ENCODE results near the gene NELFB. TPM values are rescaled to one million over a fixed set of nuclear protein-coding genes. Genes with fewer than 3 reads are reported as not detected.
A peak's percentile ranks its signal among the peaks of the same experiment; 100 is the strongest.

The NELFB gene
- total and polyA plus RNA-seq, 9 of the 15 experiments (the other 6 are each of a cell fraction or from before 2014, with no cell fraction given): 0.24 to 84.0 (median 29.7) TPM

- TF ChIP-seq ATF4 (CRISPR knock-in tag; IDR thresholded peaks at IDR 0.05): no peak
- TF ChIP-seq NCOA4 (IDR thresholded peaks at IDR 0.05; ENCODE audit: partially characterized antibody): no peak
- TF ChIP-seq POLR2AphosphoS2 (IDR thresholded peaks at IDR 0.05; ENCODE audit: low read length): no peak
- TF ChIP-seq KLF16 (IDR thresholded peaks at IDR 0.05): peak; percentile 90
- no peak for TF ChIP-seq TCF7L2 (IDR thresholded peaks at IDR 0.05; ENCODE audit: low read depth, low read length)
- no peak for TF ChIP-seq AFF4 (CRISPR knock-in tag; IDR thresholded peaks at IDR 0.05)
- no peak for TF ChIP-seq EWSR1 (IDR thresholded peaks at IDR 0.05; ENCODE audit: borderline replicate concordance, low read depth, partially characterized antibody)
- TF ChIP-seq C11orf30 (IDR thresholded peaks at IDR 0.05; ENCODE audit: low read depth): no peak
- TF ChIP-seq ZSCAN32 (CRISPR knock-in tag; IDR thresholded peaks at IDR 0.05): no peak
- no peak for TF ChIP-seq HEY1 (CRISPR knock-in tag; IDR thresholded peaks at IDR 0.05; ENCODE audit: borderline replicate concordance)
- peak; percentile 71 for TF ChIP-seq MTA2 (IDR thresholded peaks at IDR 0.05; ENCODE audit: low read depth)
- TF ChIP-seq ZNF212 (CRISPR knock-in tag; IDR thresholded peaks at IDR 0.05): no peak
- TF ChIP-seq THAP7 (CRISPR knock-in tag; IDR thresholded peaks at IDR 0.05): no peak
- peak; percentile 68; the same call in 1 of the 2 replicates for TF ChIP-seq TARDBP (IDR thresholded peaks at IDR 0.05)
- TF ChIP-seq ETV1 (tag; conservative IDR thresholded peaks at IDR 0.05; ENCODE audit: low read depth): peak; percentile 88
- no peak for TF ChIP-seq ZNF707 (CRISPR knock-in tag; conservative IDR thresholded peaks at IDR 0.05)
- TF ChIP-seq CREB1 (IDR thresholded peaks at IDR 0.05): 0 out of 2 replicates have a peak, but pooled peaks have one; percentile 33
- TF ChIP-seq CREB1 (CRISPR knock-in tag; IDR thresholded peaks at IDR 0.05): peak; percentile 71; the same call in 1 of the 2 replicates
- peak; percentile 64 for TF ChIP-seq EP300 (IDR thresholded peaks at IDR 0.05; ENCODE audit: low read length)
- TF ChIP-seq ZNF592 (IDR thresholded peaks at IDR 0.05): no peak
Measured at GRCh38 chr9:137236238-137236935, 18.7 kb upstream of the NELFB start (continued).
